HepG2 (cell line): ENCODE measurements around the gene CCNT2. TPM values are rescaled to one million over a fixed set of nuclear protein-coding genes. Genes with fewer than 3 reads are reported as not detected.

Experiments
- ATAC-seq: fragments of 200-7000 bp; cut with Tn5 transposase; 3 replicates; pipeline ENCODE4 v1.9.1; 2020; ENCODE audit warnings: mild to moderate bottlenecking, moderate library complexity
- BruUV-seq: library from RNA; stranded (reverse); fragments of 400-500 nt; replicated peaks from 2 replicates; lab custom pipeline; 2021; lab: Mats Ljungman, UMichigan
- CTCF ChIA-PET: fragments of 300-600 bp; formaldehyde crosslinking; extraction: SDS; loops from one replicate; lab custom pipeline; 2021; ENCODE audit warnings: low total read pairs, inconsistent platforms, low intra/inter-chr PET ratio; lab: Yijun Ruan, JAX
- POLR2A ChIA-PET: fragments of 350-600 bp; sonication (Branson Sonifier 250); formaldehyde crosslinking; loops from one replicate; lab custom pipeline; 2020; ENCODE audit warnings: antibody characterized with exemption, inconsistent platforms; lab: Yijun Ruan, JAX
- DNase-seq: peaks from one replicate; pipeline ENCODE4 v3.0.0-alpha.2; 2015; ENCODE audit warnings: low spot score
- FAIRE-seq: peaks from 3 replicates; lab custom pipeline; 2011; peaks lifted over from hg19 to GRCh38; lab: Jason Lieb, UNC
- H2AFZ ChIP-seq: one replicate; pipeline ENCODE4 v1.6.1; 2011; ENCODE audit warnings: low read length, inconsistent platforms
- H3K27ac ChIP-seq: fragments of 300-600 bp; 3 replicates; pipeline ENCODE4 v1.8.0; 2011; ENCODE audit warnings: mixed run types, mild to moderate bottlenecking, mixed read lengths, low read length, inconsistent platforms; ENCODE audit not compliant: insufficient read depth; ENCODE audit errors: extremely low read length
- H3K27me3 ChIP-seq, 2 experiments: fragments of 200-600 bp in 1 of 2; 2 replicates in 1 of 2; 3 replicates in 1 of 2; pipeline versions ENCODE4 v1.6.0 to v1.8.0; 2011; ENCODE audit warnings: low read length in 2 of 2, mild to moderate bottlenecking in 2 of 2, moderate library complexity in 2 of 2, inconsistent platforms in 1 of 2; ENCODE audit not compliant: insufficient read depth in 2 of 2, control insufficient read depth in 1 of 2
- H3K36me3 ChIP-seq, 2 experiments: fragments of 200-600 bp in 1 of 2; replicated peaks in 1 of 2; 2 replicates in 1 of 2; 3 replicates in 1 of 2; pipeline versions ENCODE4 v1.5.1 to v1.8.0; 2011; ENCODE audit warnings: low read length in 2 of 2, inconsistent platforms in 1 of 2; ENCODE audit not compliant: insufficient read depth in 2 of 2, control insufficient read depth in 1 of 2
- H3K4me1 ChIP-seq: 2 replicates; pipeline ENCODE4 v1.5.1; 2012; ENCODE audit warnings: low read length, inconsistent platforms; ENCODE audit not compliant: insufficient read depth
- H3K4me2 ChIP-seq: 2 replicates; pipeline ENCODE4 v1.6.0; 2011; ENCODE audit warnings: low read depth, low read length, inconsistent platforms
- H3K4me3 ChIP-seq, 3 experiments: fragments of 200-600 bp in 1 of 3; sonication (generic), shearing (Covaris generic) in 1 of 3; replicated peaks in 1 of 3; 2 replicates each; pipeline ENCODE4 v1.5.1; 2011 to 2016; ENCODE audit warnings: low read length in 3 of 3, inconsistent platforms in 2 of 3, low read depth in 2 of 3, mild to moderate bottlenecking in 2 of 3, control low read depth in 1 of 3, mixed read lengths in 1 of 3; ENCODE audit not compliant: insufficient read depth in 1 of 3
- H3K79me2 ChIP-seq: one replicate; pipeline ENCODE4 v1.6.1; 2011; ENCODE audit warnings: low read length, inconsistent platforms; ENCODE audit not compliant: insufficient read depth
- H3K9ac ChIP-seq: 2 replicates; pipeline ENCODE4 v1.6.0; 2011; ENCODE audit warnings: mild to moderate bottlenecking, low read depth, low read length, inconsistent platforms; ENCODE audit not compliant: insufficient read depth
- H3K9me3 ChIP-seq: 2 replicates; pipeline ENCODE4 v1.5.1; 2012; ENCODE audit warnings: mild to moderate bottlenecking, low read length
- H4K20me1 ChIP-seq: 2 replicates; pipeline ENCODE4 v1.6.0; 2011; ENCODE audit warnings: inconsistent platforms, mild to moderate bottlenecking, low read length, moderate library complexity; ENCODE audit not compliant: insufficient read depth
- GATAD1 ChIP-seq: IDR thresholded peaks from 2 replicates; pipeline ENCODE4 v1.6.1; 2016; ENCODE audit warnings: missing genetic modification reagents, missing compliant biosample characterization
- IRX3 ChIP-seq: sonication (generic); formaldehyde crosslinking; IDR thresholded peaks from 2 replicates; pipeline ENCODE4 v1.8.1; 2023; ENCODE audit warnings: mild to moderate bottlenecking, low read depth, missing genetic modification reagents, borderline replicate concordance
- JUNB ChIP-seq: sonication (generic); formaldehyde crosslinking; IDR thresholded peaks from 2 replicates; pipeline ENCODE4 v1.8.0; 2022; ENCODE audit warnings: missing genetic modification reagents, mild to moderate bottlenecking, borderline replicate concordance
- MXD4 ChIP-seq: IDR thresholded peaks from 2 replicates; pipeline ENCODE4 v1.6.1; 2016; ENCODE audit warnings: mild to moderate bottlenecking, missing biosample characterization, missing genetic modification reagents
- PCBP1 ChIP-seq: fragments of 200-400 bp; formaldehyde crosslinking; IDR thresholded peaks from 2 replicates; pipeline ENCODE4 v1.6.1; 2017; ENCODE audit warnings: mild to moderate bottlenecking, low read depth, low read length, borderline replicate concordance
- SATB2 ChIP-seq: sonication (generic); formaldehyde crosslinking; IDR thresholded peaks from 2 replicates; pipeline ENCODE4 v1.5.0; 2020; ENCODE audit warnings: missing genetic modification reagents
- SRSF1 ChIP-seq: fragments of 200-400 bp; formaldehyde crosslinking; optimal IDR thresholded peaks from 2 replicates; pipeline ENCODE3; 2017; ENCODE audit warnings: mild to moderate bottlenecking, low read depth, low read length, moderate library complexity
- ZBTB20 ChIP-seq: sonication (generic); formaldehyde crosslinking; IDR thresholded peaks from 2 replicates; pipeline ENCODE4 v1.8.1; 2023; ENCODE audit warnings: missing genetic modification reagents, low read depth, mild to moderate bottlenecking, borderline replicate concordance
- ZFP36L1 ChIP-seq: sonication (generic); formaldehyde crosslinking; IDR thresholded peaks from 2 replicates; pipeline ENCODE4 v1.8.0; 2022; ENCODE audit warnings: mild to moderate bottlenecking, missing genetic modification reagents, moderate library complexity
- ZMYM4 ChIP-seq: sonication (generic); formaldehyde crosslinking; IDR thresholded peaks from 2 replicates; pipeline ENCODE4 v1.8.1; 2023; ENCODE audit warnings: mild to moderate bottlenecking, missing genetic modification reagents
- ZNF10 ChIP-seq: sonication (generic); formaldehyde crosslinking; IDR thresholded peaks from 2 replicates; pipeline ENCODE4 v1.4.0; 2020; ENCODE audit warnings: mild to moderate bottlenecking, low read depth, missing genetic modification reagents, borderline replicate concordance
- ZNF260 ChIP-seq: sonication (generic); formaldehyde crosslinking; IDR thresholded peaks from 2 replicates; pipeline ENCODE4 v1.4.0; 2020; ENCODE audit warnings: missing genetic modification reagents, low read depth, mild to moderate bottlenecking, borderline replicate concordance
- ZNF605 ChIP-seq: sonication (generic); formaldehyde crosslinking; IDR thresholded peaks from 2 replicates; pipeline ENCODE4 v1.8.0; 2022; ENCODE audit warnings: mild to moderate bottlenecking, missing genetic modification reagents
- ZSCAN25 ChIP-seq: sonication (generic); formaldehyde crosslinking; IDR thresholded peaks from 2 replicates; pipeline ENCODE4 v1.8.0; 2022; ENCODE audit warnings: mild to moderate bottlenecking, missing genetic modification reagents
- WGBS: methylation state at CpG from one replicate; pipeline ENCODE4 v1.1.6; 2017; ENCODE audit warnings: low lambda C conversion rate; 5-methylcytosine and 5-hydroxymethylcytosine counted together
- in situ Hi-C: cut with HindIII; loops from 2 replicates; pipeline ENCODE4 v1.10.0; 2017; ENCODE audit warnings: low pct_unique_long_range_greater_than_20kb; ENCODE audit not compliant: extremely low pct_ligation_motif_present
- intact Hi-C: fragments of 100-400 bp; cut with micrococcal nuclease; formaldehyde crosslinking; loops from one replicate; pipeline ENCODE4 v1.10.0; 2022; ENCODE audit not compliant: unreplicated experiment
- polyA plus RNA-seq, 8 experiments: library from polyadenylated mRNA; depleted of rRNA in 3 of 8; stranded (reverse) in 7 of 8; unstranded in 1 of 8; fragments of >200 nt; fragmentation: Illumina TruSeq in 4 of 8; extraction: Trizol in 4 of 8; gene quantifications; 2 replicates each; pipeline versions ENCODE4 v1.2.1 to v1.2.3, GENCODE V29; 2011 to 2016; ENCODE audit warnings: low read depth in 4 of 8, missing spikeins in 1 of 8, mixed read lengths in 1 of 8; ENCODE audit not compliant: insufficient read depth in 1 of 8
- total RNA-seq, 5 experiments: library from RNA; depleted of rRNA; stranded (reverse); fragments of >200 nt; fragmentation: Illumina TruSeq; extraction: Trizol; gene quantifications; 2 replicates each; pipeline ENCODE4 v1.2.3, GENCODE V29; 2016; ENCODE audit warnings: low read depth in 1 of 5
- TF ChIP-seq, protein P1 (sequence below): sonication (generic); formaldehyde crosslinking; IDR thresholded peaks from 2 replicates; pipeline ENCODE4 v1.9.0; 2022; ENCODE audit warnings: low read depth, missing genetic modification reagents
- TF ChIP-seq, protein P2 (sequence below): sonication (generic); formaldehyde crosslinking; IDR thresholded peaks from 2 replicates; pipeline ENCODE4 v1.5.0; 2020; ENCODE audit warnings: mild to moderate bottlenecking, missing genetic modification reagents
- TF ChIP-seq, protein P3 (sequence below): sonication (generic); formaldehyde crosslinking; conservative IDR thresholded peaks from 2 replicates; pipeline ENCODE4 v1.8.1; 2023; ENCODE audit warnings: missing genetic modification reagents
- TF ChIP-seq, protein P4 (sequence below): sonication (generic); formaldehyde crosslinking; IDR thresholded peaks from 2 replicates; pipeline ENCODE4 v1.5.1; 2020; ENCODE audit warnings: missing genetic modification reagents, mild to moderate bottlenecking, borderline replicate concordance

CCNT2 gene
- total and polyA plus RNA-seq, 2 of the 13 experiments (the other 11 are each of a cell fraction or from before 2014, with no cell fraction given) = 22.1 to 34.4 TPM

DNA sequence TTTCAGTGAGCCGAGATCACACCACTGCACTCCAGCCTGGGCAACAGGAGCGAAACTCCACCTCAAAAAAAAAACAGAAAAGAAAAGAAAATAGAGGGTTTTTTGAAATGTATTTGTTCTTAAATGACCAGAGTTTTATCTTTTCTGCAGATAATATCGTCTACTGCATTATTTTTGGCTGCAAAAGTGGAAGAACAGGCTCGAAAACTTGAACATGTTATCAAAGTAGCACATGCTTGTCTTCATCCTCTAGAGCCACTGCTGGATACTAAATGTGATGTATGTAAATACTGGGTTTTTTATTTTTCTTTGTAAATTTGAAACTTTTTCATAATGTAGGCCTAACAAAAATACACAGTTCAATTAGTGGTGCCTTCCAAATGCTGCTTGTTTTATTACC, 18.1 kb downstream of the CCNT2 start (continued):
- TF ChIP-seq, protein P1, sequence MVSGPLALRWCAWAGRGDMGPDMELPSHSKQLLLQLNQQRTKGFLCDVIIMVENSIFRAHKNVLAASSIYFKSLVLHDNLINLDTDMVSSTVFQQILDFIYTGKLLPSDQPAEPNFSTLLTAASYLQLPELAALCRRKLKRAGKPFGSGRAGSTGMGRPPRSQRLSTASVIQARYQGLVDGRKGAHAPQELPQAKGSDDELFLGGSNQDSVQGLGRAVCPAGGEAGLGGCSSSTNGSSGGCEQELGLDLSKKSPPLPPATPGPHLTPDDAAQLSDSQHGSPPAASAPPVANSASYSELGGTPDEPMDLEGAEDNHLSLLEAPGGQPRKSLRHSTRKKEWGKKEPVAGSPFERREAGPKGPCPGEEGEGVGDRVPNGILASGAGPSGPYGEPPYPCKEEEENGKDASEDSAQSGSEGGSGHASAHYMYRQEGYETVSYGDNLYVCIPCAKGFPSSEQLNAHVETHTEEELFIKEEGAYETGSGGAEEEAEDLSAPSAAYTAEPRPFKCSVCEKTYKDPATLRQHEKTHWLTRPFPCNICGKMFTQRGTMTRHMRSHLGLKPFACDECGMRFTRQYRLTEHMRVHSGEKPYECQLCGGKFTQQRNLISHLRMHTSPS (CRISPR knock-in tag) = no peak
- TF ChIP-seq ZSCAN25 (CRISPR knock-in tag) (no peak), GATAD1 (CRISPR knock-in tag) (no peak), ZNF10 (CRISPR knock-in tag) (no peak), PCBP1 (no peak), IRX3 (no peak), MXD4 (CRISPR knock-in tag) (no peak), JUNB (CRISPR knock-in tag) (no peak)
- TF ChIP-seq, protein P2, sequence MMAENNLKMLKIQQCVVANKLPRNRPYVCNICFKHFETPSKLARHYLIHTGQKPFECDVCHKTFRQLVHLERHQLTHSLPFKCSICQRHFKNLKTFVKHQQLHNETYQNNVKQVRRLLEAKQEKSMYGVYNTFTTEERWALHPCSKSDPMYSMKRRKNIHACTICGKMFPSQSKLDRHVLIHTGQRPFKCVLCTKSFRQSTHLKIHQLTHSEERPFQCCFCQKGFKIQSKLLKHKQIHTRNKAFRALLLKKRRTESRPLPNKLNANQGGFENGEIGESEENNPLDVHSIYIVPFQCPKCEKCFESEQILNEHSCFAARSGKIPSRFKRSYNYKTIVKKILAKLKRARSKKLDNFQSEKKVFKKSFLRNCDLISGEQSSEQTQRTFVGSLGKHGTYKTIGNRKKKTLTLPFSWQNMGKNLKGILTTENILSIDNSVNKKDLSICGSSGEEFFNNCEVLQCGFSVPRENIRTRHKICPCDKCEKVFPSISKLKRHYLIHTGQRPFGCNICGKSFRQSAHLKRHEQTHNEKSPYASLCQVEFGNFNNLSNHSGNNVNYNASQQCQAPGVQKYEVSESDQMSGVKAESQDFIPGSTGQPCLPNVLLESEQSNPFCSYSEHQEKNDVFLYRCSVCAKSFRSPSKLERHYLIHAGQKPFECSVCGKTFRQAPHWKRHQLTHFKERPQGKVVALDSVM (CRISPR knock-in tag) = no peak

DNA sequence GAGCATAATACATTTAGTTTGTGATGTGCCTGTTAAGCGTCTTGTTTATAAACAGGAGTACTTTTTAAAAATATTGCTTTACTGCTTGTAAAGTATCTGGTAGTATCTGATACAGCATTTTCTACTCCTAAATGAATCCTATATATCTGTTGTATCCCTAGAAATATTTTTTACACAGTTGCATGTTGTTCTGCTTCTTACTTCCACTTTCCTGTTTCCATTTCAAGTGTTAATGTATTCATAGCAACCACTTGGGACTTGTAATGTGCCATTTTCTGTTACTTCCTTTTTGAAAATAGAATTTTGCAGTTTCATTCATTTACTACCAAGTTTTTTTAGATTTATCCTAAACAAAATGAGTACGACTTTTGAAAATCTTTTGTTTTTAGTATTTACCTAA, 24.9 kb downstream of the CCNT2 start:
- BruUV-seq = no TSS peak
- no peaks in the 10 kb centered on the region for H3K27me3 ChIP-seq
- 99% methylated on average over 2 of the region's 2 CpGs for WGBS
- intact Hi-C loops = no loop called here
- H2AFZ ChIP-seq = no peak overlapping the region
- no peaks in the 10 kb centered on the region for H3K9me3 ChIP-seq
- H4K20me1 ChIP-seq = peaks cover 5% of the 10 kb centered on the region; the same call in 1 of the 2 replicates
- POLR2A ChIA-PET = no interaction called here
- no peaks in the 10 kb centered on the region for H3K4me1 ChIP-seq
- no peak overlapping the region for H3K27ac ChIP-seq
- no peak overlapping the region for H3K9ac ChIP-seq
- no peak overlapping the region for H3K4me3 ChIP-seq
- H3K79me2 ChIP-seq = peaks cover 13% of the 10 kb centered on the region
- ATAC-seq (no peak), DNase-seq (no peak), FAIRE-seq (no peak)
- H3K4me2 ChIP-seq = no peak overlapping the region
- CTCF ChIA-PET = no interaction called here
- in situ Hi-C loops = no loop called here
- peaks cover 13 to 79% of the 10 kb centered on the region in 2 experiments for H3K36me3 ChIP-seq
- TF ChIP-seq ZNF605 = no peak
- TF ChIP-seq SATB2 = no peak
- TF ChIP-seq ZMYM4 (CRISPR knock-in tag) = no peak
- TF ChIP-seq ZFP36L1 (CRISPR knock-in tag) = no peak
- TF ChIP-seq SRSF1 = no peak
- TF ChIP-seq ZBTB20 = no peak
- no peak for TF ChIP-seq ZNF260
- TF ChIP-seq, protein P3, sequence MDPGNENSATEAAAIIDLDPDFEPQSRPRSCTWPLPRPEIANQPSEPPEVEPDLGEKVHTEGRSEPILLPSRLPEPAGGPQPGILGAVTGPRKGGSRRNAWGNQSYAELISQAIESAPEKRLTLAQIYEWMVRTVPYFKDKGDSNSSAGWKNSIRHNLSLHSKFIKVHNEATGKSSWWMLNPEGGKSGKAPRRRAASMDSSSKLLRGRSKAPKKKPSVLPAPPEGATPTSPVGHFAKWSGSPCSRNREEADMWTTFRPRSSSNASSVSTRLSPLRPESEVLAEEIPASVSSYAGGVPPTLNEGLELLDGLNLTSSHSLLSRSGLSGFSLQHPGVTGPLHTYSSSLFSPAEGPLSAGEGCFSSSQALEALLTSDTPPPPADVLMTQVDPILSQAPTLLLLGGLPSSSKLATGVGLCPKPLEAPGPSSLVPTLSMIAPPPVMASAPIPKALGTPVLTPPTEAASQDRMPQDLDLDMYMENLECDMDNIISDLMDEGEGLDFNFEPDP (CRISPR knock-in tag) = no peak
- TF ChIP-seq, protein P4, sequence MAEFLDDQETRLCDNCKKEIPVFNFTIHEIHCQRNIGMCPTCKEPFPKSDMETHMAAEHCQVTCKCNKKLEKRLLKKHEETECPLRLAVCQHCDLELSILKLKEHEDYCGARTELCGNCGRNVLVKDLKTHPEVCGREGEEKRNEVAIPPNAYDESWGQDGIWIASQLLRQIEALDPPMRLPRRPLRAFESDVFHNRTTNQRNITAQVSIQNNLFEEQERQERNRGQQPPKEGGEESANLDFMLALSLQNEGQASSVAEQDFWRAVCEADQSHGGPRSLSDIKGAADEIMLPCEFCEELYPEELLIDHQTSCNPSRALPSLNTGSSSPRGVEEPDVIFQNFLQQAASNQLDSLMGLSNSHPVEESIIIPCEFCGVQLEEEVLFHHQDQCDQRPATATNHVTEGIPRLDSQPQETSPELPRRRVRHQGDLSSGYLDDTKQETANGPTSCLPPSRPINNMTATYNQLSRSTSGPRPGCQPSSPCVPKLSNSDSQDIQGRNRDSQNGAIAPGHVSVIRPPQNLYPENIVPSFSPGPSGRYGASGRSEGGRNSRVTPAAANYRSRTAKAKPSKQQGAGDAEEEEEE (CRISPR knock-in tag) = no peak
